T-helper 9 cell (primary cell): Measurements from ENCODE around the gene NPIPB8.
"Not testable (repeated sequence)": the region's sequence is repeated elsewhere in the genome, so short reads cannot be mapped to it uniquely, and the experiment has no call there.

Experiments
- DNase-seq: peaks from one replicate; pipeline ENCODE4 v3.0.0-alpha.2; 2020

Gene NPIPB8

GRCh38 chr16:28636093-28636823 lies 1.6 kb upstream of the NPIPB8 start:
- not testable (repeated sequence) for DNase-seq

DNA sequence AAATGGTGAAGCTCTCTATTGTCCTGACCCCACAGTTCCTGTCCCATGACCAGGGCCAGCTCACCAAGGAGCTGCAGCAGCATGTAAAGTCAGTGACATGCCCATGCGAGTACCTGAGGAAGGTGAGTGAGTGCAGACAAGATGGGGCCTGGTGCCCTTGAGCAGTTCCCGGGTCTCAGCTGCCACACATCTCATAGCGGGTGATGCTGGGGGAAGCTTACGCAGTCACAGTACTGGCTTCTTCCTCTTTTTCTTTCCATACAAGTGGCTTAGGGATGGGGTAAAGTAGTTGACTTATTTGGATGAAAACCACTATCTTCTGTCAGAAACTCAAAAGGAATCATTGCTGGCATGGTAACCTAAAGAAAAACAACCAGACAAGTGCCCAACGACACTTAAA lies 494 bp downstream of the NPIPB8 start:
- not testable (repeated sequence) for DNase-seq

GRCh38 chr16:28639959-28640358 lies 2.1 kb downstream of the NPIPB8 start:
- DNase-seq = not testable (repeated sequence)

DNA sequence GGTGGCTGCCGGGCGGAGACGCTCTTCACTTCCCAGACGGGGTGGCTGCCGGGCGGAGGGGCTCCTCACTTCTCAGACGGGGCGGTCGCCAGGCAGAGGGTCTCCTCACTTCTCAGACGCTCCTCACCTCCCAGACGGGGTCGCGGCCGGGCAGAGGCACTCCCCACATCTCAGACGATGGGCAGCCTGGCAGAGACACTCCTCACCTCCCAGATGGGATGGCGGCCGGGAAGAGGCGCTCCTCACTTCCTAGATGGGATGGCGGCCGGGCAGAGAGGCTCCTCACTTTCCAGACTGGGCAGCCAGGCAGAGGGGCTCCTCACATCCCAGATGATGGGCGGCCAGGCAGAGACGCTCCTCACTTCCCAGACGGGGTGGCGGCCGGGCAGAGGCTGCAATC lies 28.4 kb downstream of the NPIPB8 start:
- not testable (repeated sequence) for DNase-seq

DNA sequence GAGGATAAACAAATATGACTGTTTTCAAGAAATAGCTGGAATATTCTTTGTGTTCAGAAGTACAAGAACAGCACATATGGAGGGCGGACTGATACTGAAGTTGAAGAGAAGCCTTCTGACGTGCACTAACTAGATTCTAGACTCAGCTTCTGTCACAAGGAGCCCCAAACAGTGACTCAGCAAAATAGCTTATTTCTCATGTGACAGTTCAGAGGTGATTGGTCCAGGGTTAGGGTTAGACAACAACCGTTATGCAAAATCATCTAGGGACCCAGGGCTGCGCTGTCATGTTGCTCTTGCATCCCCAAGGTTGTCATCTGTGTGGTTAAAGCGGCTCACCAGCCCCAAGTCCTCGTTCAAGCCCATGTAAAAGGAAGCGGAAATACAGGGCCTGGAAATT lies 29.6 kb downstream of the NPIPB8 start:
- DNase-seq = not testable (repeated sequence)

- not testable (repeated sequence) for DNase-seq
Measured at GRCh38 chr16:28668199-28668598, 30.3 kb downstream of the NPIPB8 start.

DNA sequence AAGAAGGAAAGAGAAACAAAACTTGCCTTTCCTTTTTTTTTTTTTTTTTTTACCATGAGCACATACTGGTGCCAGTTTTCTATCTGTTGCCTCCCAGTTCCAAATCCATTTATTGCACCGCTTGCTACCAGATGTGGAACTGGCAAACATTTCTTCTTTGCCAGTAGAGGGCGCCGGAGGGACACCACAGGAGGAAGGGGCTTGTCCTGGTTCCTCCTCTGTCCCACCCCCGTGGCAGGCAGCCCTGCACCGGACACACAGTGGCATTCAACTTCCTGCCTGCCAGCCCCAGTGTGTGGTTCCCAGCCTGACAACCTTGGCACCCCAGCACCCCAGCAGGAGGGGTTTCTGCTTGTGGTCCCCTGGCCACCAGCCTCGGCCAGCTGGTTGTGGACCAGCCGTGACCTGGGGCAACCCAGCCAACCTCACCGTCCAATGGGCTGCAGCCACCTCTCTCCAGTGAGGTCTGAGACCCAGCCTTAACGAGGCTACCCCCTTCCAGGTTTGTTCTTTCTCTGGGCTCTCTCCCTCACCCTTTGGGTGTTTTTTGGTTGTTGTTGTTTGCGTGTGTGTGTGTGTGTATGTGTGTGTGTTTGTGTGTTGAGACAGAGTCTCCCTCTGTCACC lies 50.6 kb downstream of the NPIPB8 start:
- not testable (repeated sequence) for DNase-seq

DNA sequence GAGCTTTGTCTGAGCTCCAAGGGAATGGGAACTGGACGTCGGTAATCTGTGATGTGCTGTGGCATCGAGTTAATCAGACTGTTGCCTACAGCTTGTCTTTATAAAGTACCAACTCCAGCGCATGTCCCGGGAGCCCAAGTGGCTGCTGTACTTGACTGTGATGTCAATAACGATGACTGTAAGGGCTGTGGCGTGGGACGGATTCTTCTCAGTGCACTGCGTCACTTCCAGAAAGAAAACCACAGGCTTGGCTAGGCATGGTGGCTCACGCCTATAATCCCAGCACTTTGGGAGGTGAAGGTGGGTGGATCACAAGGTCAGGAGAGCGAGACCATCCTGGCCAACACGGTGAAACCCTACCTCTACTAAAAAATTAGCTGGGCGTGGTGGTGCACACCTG lies 51.6 kb downstream of the NPIPB8 start:
- not testable (repeated sequence) for DNase-seq

DNA sequence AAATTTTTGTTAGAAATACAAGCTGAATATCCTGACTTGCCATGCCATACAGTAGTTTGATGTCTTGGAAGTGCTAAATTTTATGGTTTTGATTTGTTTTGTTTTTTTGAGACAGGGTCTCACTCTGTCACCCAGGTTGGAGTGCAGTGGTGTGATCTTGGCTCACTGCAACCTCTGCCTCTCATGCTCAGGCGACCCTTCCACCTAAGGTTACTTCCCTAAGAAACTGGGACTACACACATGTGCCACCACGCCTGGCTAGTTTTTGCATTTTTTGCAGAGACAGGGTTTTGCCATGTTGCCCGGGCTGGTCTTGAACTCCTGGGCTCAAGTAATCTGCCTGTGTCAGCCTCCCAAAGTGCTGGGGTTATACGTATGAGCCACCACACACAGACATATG lies 53.9 kb downstream of the NPIPB8 start:
- not testable (repeated sequence) for DNase-seq

- not testable (repeated sequence) for DNase-seq
Measured at GRCh38 chr16:28693257-28693950, 55.5 kb downstream of the NPIPB8 start.

DNA sequence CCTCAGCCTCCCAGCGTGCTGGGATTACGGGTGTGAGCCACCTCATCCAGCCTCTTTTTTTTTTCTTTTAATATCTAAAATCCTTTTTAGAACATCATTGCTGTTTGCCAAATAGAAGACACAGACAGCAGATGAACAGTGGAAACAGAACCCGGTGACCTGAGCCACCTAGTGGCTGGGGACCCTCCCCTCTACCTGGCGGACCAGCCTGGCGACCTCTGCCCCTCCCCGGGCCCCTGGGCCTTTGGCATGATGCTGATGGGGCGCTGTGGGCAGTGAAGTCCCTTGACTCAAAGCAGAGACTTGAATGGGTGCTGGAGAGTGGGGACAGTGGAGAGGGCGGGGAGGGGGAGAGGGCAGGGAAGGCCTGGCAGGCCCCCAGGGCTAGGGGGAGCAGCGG lies 61.9 kb downstream of the NPIPB8 start:
- DNase-seq = not testable (repeated sequence)

GRCh38 chr16:28700349-28700748 lies 62.5 kb downstream of the NPIPB8 start:
- DNase-seq = not testable (repeated sequence)

GRCh38 chr16:28701384-28701783 lies 63.5 kb downstream of the NPIPB8 start:
- not testable (repeated sequence) for DNase-seq

- DNase-seq = not testable (repeated sequence)
Measured at GRCh38 chr16:28704246-28704645, 66.4 kb downstream of the NPIPB8 start.
